Measurements from ENCODE around the gene RNU1-4.
"Not testable (repeated sequence)": the region's sequence is repeated elsewhere in the genome, so short reads cannot be mapped to it uniquely, and the experiment has no call there.

RNU1-4 gene

GRCh38 chr1:16740047-16740964 lies at the start of gene RNU1-4:
TSS of gene RNU1-4 (plus strand) at chr1:16740516.
- in situ Hi-C loops (cut with MboI; ENCODE audit: low sequenced_read_pairs): not testable (repeated sequence)

DNA sequence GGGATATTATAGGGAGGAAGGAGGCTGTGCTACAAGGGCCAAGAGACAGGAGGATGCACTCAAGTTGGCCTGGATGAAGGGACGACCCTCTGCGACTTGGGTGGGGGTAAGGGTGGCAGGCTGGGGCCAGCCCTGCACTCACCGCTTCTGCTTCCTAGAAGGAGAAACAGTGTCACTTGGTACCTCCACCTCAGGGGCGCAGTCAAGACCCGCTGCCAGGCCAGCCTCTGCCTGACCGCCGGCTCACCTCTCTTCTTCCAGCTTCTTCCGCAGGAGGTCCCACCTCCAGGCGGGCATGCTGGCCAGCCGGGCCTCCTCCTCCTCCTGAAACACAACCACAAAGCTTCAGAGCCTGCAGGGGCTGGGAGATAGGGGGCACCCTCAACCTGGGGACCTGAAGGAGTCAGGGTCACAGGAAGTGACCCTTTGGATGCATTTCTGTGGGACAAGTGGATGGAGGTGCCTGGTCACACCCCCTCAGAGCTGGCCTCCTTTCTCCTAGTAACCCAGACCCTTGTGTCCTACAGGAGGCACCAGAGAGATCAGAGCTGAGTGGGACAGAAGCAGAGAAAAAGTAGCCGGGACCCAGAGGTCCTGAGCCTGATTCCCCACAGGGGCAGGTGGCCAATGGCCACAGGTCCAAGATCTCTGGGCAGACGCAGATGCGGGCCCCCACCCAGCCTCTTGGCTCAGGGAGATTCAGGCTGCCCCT lies 49.2 kb upstream of the RNU1-4 start:
- in situ Hi-C loops (cut with MboI; ENCODE audit: low sequenced_read_pairs): not testable (repeated sequence)

GRCh38 chr1:16692283-16692682 lies 48.0 kb upstream of the RNU1-4 start:
- in situ Hi-C loops (cut with MboI; ENCODE audit: low sequenced_read_pairs): not testable (repeated sequence)

DNA sequence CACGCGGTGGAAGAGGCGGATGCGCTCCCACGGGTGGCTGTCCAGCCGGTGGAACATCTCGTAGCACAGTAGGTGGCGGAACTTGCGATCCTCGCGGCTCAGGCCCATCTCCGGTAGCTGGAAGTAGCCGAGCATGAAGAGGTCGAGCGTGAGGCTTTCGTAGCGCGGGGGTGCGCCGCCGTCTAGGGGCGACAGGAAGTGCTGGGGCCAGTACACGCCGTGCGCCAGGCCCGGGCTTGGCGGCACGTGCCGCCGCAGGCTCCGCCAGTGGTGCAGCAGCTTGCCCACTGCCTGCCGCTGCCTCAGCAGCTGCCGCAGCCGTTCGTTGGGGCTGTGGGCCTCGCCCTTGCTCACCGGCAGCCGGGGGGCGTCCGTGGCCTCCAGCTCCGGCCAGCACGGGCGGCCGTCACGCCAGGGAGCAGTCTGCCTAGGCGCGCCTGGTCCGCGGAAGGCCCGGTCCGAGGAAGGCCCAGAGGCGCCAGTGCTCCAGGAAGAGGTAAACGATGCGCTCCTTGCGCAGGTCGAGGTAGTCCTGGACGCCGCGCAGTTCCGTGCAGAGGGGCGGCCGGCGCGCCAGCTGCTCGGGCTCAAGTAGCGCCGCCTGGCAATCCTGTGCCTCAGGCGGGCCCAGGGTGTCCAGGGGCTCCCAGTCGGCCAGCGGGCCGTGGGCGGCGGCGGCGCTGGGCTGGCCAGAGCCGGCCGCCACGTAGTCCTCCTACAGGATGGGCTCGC lies 47.4 kb upstream of the RNU1-4 start:
- in situ Hi-C loops (cut with MboI; ENCODE audit: low sequenced_read_pairs): not testable (repeated sequence)

DNA sequence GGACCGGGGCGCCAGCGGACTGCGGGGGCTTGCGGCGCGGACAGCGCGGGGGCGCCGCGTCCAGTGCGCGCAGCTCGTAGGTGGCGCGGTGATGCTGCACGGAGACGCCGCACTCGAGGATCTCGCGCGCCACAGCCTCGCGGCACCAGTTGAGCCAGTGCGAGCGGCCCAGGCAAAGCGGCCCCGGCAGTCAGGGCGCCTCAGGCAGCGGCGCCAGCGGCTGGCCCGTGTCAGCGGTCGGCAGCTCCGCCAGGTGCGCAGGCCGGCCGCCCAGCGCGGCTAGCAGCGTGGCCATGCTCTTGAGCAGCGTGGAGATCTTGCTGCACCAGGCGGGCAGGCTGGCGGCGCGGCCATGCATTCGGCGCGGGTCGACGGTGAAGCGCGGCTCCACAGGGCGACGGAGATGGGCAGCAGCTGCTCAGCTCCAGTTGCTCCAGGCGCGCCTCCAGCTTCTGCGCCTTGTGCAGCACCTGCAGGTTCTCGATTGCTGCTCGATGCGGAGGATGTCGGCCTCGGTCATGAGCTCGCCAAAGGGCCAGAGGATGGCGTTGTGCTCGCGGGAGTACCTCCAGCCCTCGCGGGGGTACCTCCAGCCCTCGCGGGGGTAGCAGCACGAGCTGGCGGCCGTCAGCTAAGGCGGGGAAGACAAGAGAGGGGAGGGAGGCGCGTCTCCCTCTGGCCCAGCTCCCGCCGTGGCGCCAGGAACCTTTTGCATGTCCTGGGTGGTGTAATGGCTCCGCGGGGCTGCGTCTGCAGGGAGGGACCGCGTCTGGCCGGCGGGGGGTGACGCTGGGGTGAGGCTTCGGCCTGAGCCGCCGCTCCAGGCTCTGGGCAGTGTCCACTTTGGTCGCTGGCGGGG lies 46.6 kb upstream of the RNU1-4 start:
- in situ Hi-C loops (cut with MboI; ENCODE audit: low sequenced_read_pairs): not testable (repeated sequence)

- in situ Hi-C loops (cut with MboI; ENCODE audit: low sequenced_read_pairs): not testable (repeated sequence)
Observed at GRCh38 chr1:16694308-16694702, 46.0 kb upstream of the RNU1-4 start.

GRCh38 chr1:16696507-16697150 lies 43.7 kb upstream of the RNU1-4 start:
- in situ Hi-C loops (cut with MboI; ENCODE audit: low sequenced_read_pairs): not testable (repeated sequence)

DNA sequence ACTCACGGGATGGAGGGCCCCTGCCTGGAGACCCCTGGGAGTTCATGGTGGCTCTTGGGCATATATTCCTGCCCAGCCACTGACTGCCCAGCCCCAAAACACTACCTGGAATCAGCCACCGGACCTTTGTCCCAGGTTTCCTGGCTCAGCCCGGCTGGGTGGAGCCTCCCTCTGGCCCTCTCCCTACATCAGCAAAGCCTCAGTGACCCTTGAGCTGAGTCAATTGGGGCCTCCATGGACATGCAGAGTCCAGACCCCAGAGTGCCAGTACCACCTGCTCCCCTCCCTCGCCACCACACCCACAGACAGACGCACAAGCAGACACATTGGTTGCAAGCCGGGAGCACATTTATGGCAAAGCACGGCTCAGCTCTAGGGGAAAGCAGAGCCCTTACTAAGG lies 43.2 kb upstream of the RNU1-4 start:
- in situ Hi-C loops (cut with MboI; ENCODE audit: low sequenced_read_pairs): not testable (repeated sequence)

DNA sequence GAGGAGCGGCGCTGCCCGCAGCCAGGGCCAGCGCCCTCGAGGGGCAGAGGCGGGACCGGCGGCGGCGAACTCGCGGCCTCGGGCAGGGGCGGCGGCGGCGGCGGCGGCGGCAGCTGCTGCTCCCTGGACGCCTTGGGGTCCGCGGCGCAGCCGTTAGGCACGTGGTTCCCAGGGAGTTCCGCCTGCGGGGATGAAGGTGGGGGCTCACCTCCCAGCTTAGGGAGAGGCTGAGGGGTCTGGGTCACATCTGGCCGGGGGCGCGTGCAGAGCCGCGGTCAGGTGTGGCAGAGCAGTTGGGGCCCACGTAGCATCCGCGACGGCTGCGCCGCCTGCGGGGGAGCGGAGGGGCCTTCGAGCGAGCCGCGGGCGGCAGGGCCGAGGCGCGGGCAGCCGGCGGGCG lies 40.9 kb upstream of the RNU1-4 start:
- in situ Hi-C loops (cut with MboI; ENCODE audit: low sequenced_read_pairs): not testable (repeated sequence)

GRCh38 chr1:16700138-16700895 lies 40.0 kb upstream of the RNU1-4 start:
- in situ Hi-C loops (cut with MboI; ENCODE audit: low sequenced_read_pairs): not testable (repeated sequence)

GRCh38 chr1:16701189-16701588 lies 39.1 kb upstream of the RNU1-4 start:
- in situ Hi-C loops (cut with MboI; ENCODE audit: low sequenced_read_pairs): not testable (repeated sequence)

DNA sequence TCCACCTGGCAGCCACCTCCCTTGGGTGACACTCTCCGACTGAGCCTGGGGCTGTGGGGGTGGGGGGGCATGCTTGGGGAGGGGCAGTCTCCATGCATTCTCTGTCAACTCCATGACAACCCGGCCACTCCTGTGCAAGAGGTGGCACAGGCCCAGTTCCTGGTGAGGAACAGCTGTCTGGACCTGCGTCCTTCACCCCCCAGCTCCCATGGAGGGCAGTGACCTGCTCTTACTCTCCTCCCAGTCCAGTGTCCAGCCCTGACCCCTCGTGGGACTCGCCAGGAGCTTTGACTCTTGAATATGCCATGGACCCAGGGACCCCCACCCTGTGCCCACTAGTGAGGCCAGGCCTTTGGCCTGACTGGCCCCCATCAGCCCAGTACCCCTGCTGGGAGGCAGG lies 38.0 kb upstream of the RNU1-4 start:
- in situ Hi-C loops (cut with MboI; ENCODE audit: low sequenced_read_pairs): not testable (repeated sequence)

GRCh38 chr1:16703141-16703540 lies 37.2 kb upstream of the RNU1-4 start:
- in situ Hi-C loops (cut with MboI; ENCODE audit: low sequenced_read_pairs): not testable (repeated sequence)

DNA sequence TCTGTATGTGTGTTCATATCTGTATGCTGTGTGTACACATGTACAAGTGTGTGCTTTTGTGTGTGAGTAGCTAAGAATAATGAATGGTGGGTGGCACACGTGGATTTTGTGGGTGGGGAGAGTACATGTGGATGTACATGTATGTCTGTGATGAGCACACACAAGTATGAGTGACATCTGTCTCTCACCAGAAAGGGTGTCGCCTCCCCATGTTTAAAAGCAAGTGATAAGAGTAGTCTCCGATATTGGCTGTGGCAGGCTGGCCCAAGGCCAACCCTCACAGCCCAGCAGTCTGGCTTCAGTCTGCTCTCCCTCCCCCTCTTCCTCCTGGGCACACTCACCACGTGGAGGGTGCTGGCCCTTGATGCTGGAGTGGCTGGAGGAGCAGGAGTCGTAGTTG lies 36.7 kb upstream of the RNU1-4 start:
- in situ Hi-C loops (cut with MboI; ENCODE audit: low sequenced_read_pairs): not testable (repeated sequence)

GRCh38 chr1:16704076-16704475 lies 36.2 kb upstream of the RNU1-4 start:
- in situ Hi-C loops (cut with MboI; ENCODE audit: low sequenced_read_pairs): not testable (repeated sequence)

GRCh38 chr1:16704502-16705100 lies 35.7 kb upstream of the RNU1-4 start:
- in situ Hi-C loops (cut with MboI; ENCODE audit: low sequenced_read_pairs): not testable (repeated sequence)

- in situ Hi-C loops (cut with MboI; ENCODE audit: low sequenced_read_pairs): not testable (repeated sequence)
Observed at GRCh38 chr1:16706302-16706701, 34.0 kb upstream of the RNU1-4 start.
